SK-N-SH treated with all-trans-retinoic acid at 6 μM for 48 hours (cell line): ENCODE data around the gene ARF1.

Experiments used
- ARNTL ChIP-seq: fragments of 450-650 bp; formaldehyde crosslinking; IDR thresholded peaks from 2 replicates; pipeline ENCODE4 v1.5.0; 2020; ENCODE audit warnings: low read depth, mild to moderate bottlenecking, moderate library complexity, borderline replicate concordance
- ISL1 ChIP-seq: fragments of 250-450 bp; sonication (Bioruptor Pico); IDR thresholded peaks from 2 replicates; pipeline ENCODE4 v2.1.2; 2022; ENCODE audit warnings: mild to moderate bottlenecking, moderate library complexity
- PPARA ChIP-seq: fragments of 250-450 bp; sonication (Bioruptor Pico); IDR thresholded peaks from 2 replicates; pipeline ENCODE4 v1.5.0; 2020; ENCODE audit warnings: mild to moderate bottlenecking, borderline replicate concordance
- ZC3H10 ChIP-seq: fragments of 250-450 bp; sonication (Bioruptor Pico); IDR thresholded peaks from 2 replicates; pipeline ENCODE4 v1.5.1; 2021; ENCODE audit warnings: mild to moderate bottlenecking, moderate library complexity
- ZFP3 ChIP-seq: fragments of 250-450 bp; sonication (Bioruptor Pico); IDR thresholded peaks from 2 replicates; pipeline ENCODE4 v1.5.0; 2020; ENCODE audit warnings: mild to moderate bottlenecking, moderate library complexity
- ZFP30 ChIP-seq: fragments of 450-650 bp; formaldehyde crosslinking; IDR thresholded peaks from 2 replicates; pipeline ENCODE4 v1.5.0; 2022; ENCODE audit warnings: mild to moderate bottlenecking, moderate library complexity
- ZNF565 ChIP-seq: fragments of 450-650 bp; formaldehyde crosslinking; conservative IDR thresholded peaks from 2 replicates; pipeline ENCODE4 v1.5.0; 2020; ENCODE audit warnings: low read depth, mild to moderate bottlenecking, moderate library complexity
- ZNF70 ChIP-seq: fragments of 450-650 bp; formaldehyde crosslinking; IDR thresholded peaks from 2 replicates; pipeline ENCODE4 v1.5.0; 2020; ENCODE audit warnings: mild to moderate bottlenecking, moderate library complexity
- TF ChIP-seq, protein P1 (sequence below): fragments of 250-450 bp; sonication (Bioruptor Pico); IDR thresholded peaks from 2 replicates; pipeline ENCODE4 v1.8.0; 2021; ENCODE audit warnings: low read depth, mild to moderate bottlenecking, moderate library complexity, borderline replicate concordance
- TF ChIP-seq, protein P2 (sequence below): fragments of 250-450 bp; sonication (Bioruptor Pico); IDR thresholded peaks from 2 replicates; pipeline ENCODE4 v1.5.1; 2020; ENCODE audit warnings: low read depth, mild to moderate bottlenecking, moderate library complexity
- TF ChIP-seq, protein P3 (sequence below): fragments of 250-450 bp; sonication (Bioruptor Pico); IDR thresholded peaks from 2 replicates; pipeline ENCODE4 v1.8.0; 2020; ENCODE audit warnings: mild to moderate bottlenecking, moderate library complexity, borderline replicate concordance

DNA sequence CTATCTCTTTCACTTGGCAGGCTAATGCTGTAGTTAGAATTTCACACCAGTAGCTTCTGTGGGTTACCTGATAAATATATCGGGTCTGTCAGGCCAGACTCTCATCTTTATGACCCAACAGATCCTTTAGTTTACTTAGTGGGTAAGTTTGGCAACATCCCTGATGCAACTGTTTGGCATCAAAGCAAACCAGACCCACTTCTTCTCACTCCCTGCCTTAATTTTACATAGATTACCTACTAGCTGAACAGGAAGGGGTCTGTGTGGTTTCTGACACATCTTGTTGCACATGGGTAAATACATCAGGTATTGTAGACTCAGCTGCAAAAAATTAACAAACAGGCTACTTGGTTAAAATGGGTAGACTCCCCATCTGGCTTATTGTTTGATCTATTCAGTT lies 54.4 kb downstream of the ARF1 start:
- TF ChIP-seq, protein P1, sequence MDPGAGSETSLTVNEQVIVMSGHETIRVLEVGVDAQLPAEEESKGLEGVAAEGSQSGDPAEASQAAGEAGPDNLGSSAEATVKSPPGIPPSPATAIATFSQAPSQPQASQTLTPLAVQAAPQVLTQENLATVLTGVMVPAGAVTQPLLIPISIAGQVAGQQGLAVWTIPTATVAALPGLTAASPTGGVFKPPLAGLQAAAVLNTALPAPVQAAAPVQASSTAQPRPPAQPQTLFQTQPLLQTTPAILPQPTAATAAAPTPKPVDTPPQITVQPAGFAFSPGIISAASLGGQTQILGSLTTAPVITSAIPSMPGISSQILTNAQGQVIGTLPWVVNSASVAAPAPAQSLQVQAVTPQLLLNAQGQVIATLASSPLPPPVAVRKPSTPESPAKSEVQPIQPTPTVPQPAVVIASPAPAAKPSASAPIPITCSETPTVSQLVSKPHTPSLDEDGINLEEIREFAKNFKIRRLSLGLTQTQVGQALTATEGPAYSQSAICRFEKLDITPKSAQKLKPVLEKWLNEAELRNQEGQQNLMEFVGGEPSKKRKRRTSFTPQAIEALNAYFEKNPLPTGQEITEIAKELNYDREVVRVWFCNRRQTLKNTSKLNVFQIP (CRISPR knock-in tag) = no peak
- no peak for TF ChIP-seq ZFP3
- TF ChIP-seq ZC3H10 (CRISPR knock-in tag) = no peak
- TF ChIP-seq, protein P2, sequence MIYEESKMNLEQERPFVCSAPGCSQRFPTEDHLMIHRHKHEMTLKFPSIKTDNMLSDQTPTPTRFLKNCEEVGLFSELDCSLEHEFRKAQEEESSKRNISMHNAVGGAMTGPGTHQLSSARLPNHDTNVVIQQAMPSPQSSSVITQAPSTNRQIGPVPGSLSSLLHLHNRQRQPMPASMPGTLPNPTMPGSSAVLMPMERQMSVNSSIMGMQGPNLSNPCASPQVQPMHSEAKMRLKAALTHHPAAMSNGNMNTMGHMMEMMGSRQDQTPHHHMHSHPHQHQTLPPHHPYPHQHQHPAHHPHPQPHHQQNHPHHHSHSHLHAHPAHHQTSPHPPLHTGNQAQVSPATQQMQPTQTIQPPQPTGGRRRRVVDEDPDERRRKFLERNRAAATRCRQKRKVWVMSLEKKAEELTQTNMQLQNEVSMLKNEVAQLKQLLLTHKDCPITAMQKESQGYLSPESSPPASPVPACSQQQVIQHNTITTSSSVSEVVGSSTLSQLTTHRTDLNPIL (CRISPR knock-in tag) = no peak
- no peak for TF ChIP-seq ZFP30 (CRISPR knock-in tag)
- TF ChIP-seq ARNTL (CRISPR knock-in tag) = no peak
- TF ChIP-seq, protein P3, sequence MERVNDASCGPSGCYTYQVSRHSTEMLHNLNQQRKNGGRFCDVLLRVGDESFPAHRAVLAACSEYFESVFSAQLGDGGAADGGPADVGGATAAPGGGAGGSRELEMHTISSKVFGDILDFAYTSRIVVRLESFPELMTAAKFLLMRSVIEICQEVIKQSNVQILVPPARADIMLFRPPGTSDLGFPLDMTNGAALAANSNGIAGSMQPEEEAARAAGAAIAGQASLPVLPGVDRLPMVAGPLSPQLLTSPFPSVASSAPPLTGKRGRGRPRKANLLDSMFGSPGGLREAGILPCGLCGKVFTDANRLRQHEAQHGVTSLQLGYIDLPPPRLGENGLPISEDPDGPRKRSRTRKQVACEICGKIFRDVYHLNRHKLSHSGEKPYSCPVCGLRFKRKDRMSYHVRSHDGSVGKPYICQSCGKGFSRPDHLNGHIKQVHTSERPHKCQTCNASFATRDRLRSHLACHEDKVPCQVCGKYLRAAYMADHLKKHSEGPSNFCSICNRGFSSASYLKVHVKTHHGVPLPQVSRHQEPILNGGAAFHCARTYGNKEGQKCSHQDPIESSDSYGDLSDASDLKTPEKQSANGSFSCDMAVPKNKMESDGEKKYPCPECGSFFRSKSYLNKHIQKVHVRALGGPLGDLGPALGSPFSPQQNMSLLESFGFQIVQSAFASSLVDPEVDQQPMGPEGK (CRISPR knock-in tag) = no peak
- no peak for TF ChIP-seq PPARA (CRISPR knock-in tag)
- no peak for TF ChIP-seq ISL1 (CRISPR knock-in tag)
- TF ChIP-seq ZNF565 (CRISPR knock-in tag) = no peak
- TF ChIP-seq ZNF70 (CRISPR knock-in tag) = no peak
